ENCODE results near the gene STK24.
"Not testable (repeated sequence)": the region's sequence is repeated elsewhere in the genome, so short reads cannot be mapped to it uniquely, and the experiment has no call there.

Gene STK24

GRCh38 chr13:98576963-98577835, at the start of gene STK24:
Gene STK24, minus strand, starts transcription at chr13:98577107. Its CDS starts 321 bp downstream, at chr13:98576786.
- DNase-seq, result peak; percentile 45

- no peak for DNase-seq
Measured at GRCh38 chr13:98626298-98626935, 49.5 kb upstream of the STK24 start.

GRCh38 chr13:98624589-98624988, 47.7 kb upstream of the STK24 start:
- not testable (repeated sequence) for DNase-seq

GRCh38 chr13:98622931-98623331, 46.0 kb upstream of the STK24 start:
- no peak for DNase-seq

- DNase-seq, result no peak
Measured at GRCh38 chr13:98619556-98619955, 42.6 kb upstream of the STK24 start.

GRCh38 chr13:98615595-98615994, 38.7 kb upstream of the STK24 start:
- not testable (repeated sequence) for DNase-seq

GRCh38 chr13:98613591-98613990, 36.7 kb upstream of the STK24 start:
- DNase-seq, result no peak

- no peak for DNase-seq
Measured at GRCh38 chr13:98609756-98610155, 32.8 kb upstream of the STK24 start.

GRCh38 chr13:98606296-98606695, 29.4 kb upstream of the STK24 start:
- DNase-seq, result no peak

- no peak for DNase-seq
Measured at GRCh38 chr13:98599502-98600328, 22.8 kb upstream of the STK24 start.

GRCh38 chr13:98598043-98598442, 21.1 kb upstream of the STK24 start:
- no peak for DNase-seq

GRCh38 chr13:98595134-98595533, 18.2 kb upstream of the STK24 start:
- no peak for DNase-seq

GRCh38 chr13:98592362-98592732, 15.4 kb upstream of the STK24 start:
- no peak for DNase-seq

GRCh38 chr13:98591721-98592361, 14.9 kb upstream of the STK24 start:
- no peak for DNase-seq

GRCh38 chr13:98590471-98590870, 13.6 kb upstream of the STK24 start:
- not testable (repeated sequence) for DNase-seq

GRCh38 chr13:98589516-98589915, 12.6 kb upstream of the STK24 start:
- not testable (repeated sequence) for DNase-seq

- no peak for DNase-seq
Measured at GRCh38 chr13:98586400-98587345, 9.8 kb upstream of the STK24 start.

- no peak for DNase-seq
Measured at GRCh38 chr13:98585946-98586345, 9.0 kb upstream of the STK24 start.

GRCh38 chr13:98585398-98585754, 8.5 kb upstream of the STK24 start:
- no peak for DNase-seq

- no peak for DNase-seq
Measured at GRCh38 chr13:98584668-98585397, 7.9 kb upstream of the STK24 start.

- DNase-seq, result no peak
Measured at GRCh38 chr13:98582947-98583346, 6.0 kb upstream of the STK24 start.

Data from activated effector memory CD4-positive, alpha-beta T cell treated with Interleukin-2 at 50 U/mL for 16 hours (primary cell).